Ammon's horn (tissue), 1 donor: Measurements from ENCODE around the gene DLGAP4.
"Not testable (repeated sequence)": the region's sequence is repeated elsewhere in the genome, so short reads cannot be mapped to it uniquely, and the experiment has no call there.

ENCODE experiments used
- DNase-seq: peaks from one replicate; pipeline ENCODE4 v3.0.0-alpha.2; 2016; ENCODE audit warnings: low spot score

The DLGAP4 gene

DNA sequence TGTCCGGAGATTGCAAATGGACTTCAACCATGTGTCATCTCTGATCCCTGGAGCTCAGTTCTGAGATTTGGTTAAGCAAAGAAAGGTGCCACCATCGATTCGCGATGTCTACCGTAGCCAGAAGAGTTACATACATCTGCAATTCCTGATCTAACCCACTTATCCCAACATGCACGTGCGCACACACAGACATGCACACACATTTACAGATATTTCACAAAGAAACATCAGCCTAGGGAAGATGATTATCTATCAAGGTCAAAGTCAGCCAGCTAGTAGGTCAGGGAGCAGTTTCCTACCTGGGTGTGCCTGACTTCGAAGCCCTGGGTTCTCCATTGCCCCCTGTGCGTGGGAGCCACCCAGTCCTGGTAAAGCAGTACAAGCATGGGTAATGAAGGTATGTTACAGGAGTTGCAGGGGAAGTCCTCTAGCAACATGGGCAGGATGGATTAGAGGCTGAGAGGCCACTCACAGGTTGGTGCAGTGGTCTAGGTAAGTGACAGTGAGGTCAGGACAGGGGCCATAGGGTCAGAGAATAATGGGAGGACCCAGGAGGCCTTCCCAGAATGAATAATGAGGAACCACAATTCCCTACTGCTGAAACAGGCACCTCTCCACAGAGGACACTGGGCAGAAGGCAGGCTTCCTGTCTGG is 150.0 kb downstream of the DLGAP4 start:
- no peak for DNase-seq

DNA sequence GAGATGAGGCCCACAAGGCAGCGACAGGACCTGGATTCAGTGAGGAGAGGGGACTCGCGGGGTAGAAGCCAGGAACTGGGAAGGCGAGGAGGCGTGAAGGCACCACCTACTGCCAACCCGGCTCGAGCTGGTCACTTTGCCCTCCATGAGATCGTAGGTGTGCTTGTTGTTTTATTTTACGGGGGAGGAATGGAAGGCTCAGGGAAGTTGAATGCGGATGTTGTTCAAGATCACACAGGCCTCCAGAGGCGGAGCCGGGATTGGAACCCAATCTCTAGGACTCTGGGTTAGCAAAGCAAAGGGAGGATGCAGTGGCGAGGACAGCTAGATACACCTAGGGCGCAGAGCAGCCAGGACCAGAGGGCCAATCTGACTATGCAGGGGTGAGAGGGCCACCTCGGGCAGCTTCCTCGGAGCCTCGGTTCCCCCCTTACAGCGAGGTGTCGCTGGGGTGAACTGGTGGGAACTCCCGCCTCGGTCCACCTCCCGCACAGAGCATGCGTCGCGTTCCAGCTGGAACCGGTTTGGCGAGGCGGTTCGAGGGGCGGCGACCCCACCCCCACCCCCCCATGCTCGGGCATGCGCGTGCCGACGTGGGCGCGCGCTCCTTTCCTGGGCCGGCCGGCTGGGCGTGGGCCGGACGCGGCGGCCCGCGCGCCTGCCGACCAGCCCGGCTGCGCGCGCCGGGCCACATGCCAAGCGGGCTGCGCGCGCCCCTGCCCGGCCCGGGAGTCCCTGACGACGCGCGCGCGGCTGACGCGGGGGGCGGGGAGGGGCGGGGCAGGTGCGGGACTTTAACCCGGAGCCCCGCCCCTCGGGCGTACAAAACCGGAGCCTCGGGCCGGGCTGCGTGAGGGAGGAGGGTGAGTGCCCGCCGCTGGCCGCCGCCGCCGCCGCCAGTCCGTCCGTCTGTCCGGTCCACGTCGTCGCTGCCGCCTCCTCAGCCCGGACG is 154.8 kb downstream of the DLGAP4 start:
- DNase-seq: peak; percentile 90

GRCh38 chr20:36461600-36462439 is 155.7 kb downstream of the DLGAP4 start:
- peak; percentile 54 for DNase-seq

GRCh38 chr20:36462440-36463211 is 156.5 kb downstream of the DLGAP4 start:
- DNase-seq: peak; percentile 42

DNA sequence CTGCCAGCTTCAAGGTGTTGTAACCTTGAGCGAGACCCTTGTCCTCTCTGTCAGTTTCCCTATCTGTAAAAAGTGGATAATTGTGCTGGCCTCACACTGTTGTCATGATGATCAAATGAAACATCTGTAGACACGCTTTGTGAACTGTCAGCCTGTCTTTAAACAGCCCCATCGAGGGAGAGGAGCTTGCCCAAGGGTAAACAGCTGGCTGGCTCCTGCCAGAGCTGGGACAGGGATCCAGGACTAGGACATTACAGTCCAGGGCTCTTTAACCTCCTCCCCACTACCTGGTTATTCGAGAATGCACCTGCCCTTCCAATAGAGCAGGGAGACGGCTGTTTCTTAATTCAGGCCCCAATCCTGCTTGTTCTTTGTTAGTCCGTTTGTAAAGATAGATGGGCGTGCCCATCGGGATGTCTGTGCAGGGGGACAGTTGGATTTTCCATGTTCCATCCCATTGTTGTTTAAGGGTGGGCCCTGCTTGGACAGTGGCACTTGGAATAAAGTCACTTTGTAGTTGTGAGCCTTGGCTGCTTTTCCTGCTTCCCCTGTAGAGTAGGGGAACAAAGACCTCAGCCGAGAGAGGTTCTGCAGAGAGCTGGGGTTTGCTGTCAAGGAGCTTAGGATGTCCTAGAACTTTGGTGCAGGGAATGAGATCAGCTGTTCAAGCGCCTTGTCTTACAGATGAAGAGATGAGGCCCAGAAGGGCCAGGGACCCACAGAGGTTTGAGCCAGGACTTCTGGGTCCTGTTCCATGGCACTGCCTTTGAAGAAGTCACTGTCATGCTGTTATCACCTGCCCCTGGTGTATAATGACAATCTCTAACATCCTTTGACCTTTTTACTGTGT is 157.3 kb downstream of the DLGAP4 start:
- DNase-seq: no peak

GRCh38 chr20:36465109-36466080 is 159.3 kb downstream of the DLGAP4 start:
- DNase-seq: no peak

DNA sequence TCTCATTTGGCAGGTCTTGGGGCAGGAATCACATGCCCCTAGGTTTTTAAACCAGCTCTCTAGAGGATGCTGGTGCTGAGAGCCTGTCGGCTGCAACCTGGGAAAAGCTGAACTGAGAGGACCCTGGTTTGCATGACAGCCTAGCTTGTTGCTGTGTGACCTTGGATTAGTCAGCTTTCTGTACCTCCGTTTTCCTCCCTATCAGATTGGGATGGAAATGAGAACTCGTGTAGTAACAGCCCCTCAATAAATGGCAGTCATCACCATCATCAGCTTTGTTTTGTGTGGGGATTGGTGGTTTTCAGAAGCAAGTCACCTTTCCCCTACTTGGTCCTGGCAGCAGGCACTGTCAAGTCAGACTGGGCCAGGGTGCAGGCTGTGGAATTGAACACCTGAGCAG is 159.9 kb downstream of the DLGAP4 start:
- DNase-seq: no peak

DNA sequence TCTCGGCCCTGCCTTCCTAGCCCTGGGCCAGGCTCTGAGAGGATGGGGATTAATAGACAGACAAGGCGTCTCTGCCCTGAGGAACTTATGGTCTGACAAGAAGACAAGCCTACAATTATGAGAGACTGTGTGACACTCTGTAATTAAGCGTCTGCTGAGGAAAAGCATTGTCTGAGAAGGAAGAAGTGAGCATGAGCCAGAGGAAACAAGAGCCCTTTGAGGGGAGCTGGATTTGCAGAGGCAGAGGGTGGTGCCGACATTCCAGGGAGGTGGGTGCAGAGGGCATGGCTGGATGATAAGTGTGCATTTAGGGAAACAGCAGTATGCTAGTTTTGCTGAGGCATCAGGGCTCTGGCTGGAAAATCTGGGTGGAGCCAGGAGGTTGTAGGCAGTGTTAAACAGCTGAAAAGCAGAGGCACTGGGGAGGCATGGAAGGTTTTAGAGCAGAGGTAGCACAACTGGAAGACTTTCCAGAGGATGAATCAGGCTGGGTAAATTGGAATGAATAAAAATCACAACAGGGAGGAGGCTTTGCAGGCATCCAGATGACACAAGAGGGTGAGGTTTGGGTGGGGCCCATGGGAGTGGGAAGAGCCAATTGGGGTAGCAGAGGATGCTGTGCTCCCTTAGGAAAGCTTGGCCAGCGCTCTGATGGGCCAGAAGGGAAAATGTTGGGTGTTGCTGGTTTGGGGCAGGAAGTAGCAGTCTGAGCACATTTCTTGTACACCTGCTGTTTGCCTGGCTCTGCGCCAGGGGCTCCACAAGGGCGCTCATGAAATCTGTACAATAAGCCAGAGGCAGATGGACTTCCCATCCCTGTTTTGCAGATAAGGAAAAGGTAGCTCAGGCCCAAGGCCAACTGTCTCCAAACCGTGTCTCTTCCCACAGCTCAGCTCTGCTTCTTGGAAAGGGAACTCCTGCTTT is 161.2 kb downstream of the DLGAP4 start:
- no peak for DNase-seq

- DNase-seq: peak; percentile 60
Measured at GRCh38 chr20:36468149-36469000, 162.2 kb downstream of the DLGAP4 start.

- DNase-seq: no peak
Measured at GRCh38 chr20:36469973-36470372, 163.8 kb downstream of the DLGAP4 start.

DNA sequence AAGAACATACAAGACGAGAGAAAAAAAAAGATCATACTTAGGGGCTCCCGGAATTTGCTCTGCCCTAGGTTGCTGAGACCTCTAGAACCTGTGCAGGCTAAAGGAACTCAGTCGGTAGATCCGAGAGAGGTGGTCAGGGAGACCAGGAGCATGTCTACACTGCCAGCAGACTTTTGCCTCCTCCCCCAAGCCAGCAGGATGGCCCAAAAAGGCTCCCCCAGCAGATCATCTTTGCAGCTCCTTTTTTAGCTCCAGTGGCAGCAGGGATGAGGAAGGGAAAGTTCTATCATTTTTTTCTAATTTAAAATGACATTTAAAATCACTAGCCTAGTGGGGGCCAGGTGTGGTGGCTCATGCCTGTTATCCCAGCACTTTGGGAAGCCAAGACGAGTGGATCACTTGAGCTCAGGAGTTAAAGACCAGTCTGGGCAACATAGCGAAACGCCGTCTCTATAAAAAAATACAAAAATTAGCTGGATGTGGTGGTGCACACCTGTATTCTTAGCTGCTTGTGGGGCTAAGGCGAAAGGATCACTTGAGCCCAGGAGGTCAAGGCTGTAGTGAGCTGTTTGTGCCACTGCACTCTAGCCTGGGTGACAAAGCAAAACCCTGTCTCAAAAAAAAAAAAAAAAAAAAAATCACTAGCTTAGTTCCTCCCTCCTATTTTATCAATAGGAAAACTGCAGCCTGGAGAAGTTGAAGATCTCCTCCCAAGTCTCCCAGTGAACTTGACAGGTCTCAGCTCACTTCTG is 165.9 kb downstream of the DLGAP4 start:
- no peak for DNase-seq

- DNase-seq: no peak
Measured at GRCh38 chr20:36472637-36473090, 166.5 kb downstream of the DLGAP4 start.

DNA sequence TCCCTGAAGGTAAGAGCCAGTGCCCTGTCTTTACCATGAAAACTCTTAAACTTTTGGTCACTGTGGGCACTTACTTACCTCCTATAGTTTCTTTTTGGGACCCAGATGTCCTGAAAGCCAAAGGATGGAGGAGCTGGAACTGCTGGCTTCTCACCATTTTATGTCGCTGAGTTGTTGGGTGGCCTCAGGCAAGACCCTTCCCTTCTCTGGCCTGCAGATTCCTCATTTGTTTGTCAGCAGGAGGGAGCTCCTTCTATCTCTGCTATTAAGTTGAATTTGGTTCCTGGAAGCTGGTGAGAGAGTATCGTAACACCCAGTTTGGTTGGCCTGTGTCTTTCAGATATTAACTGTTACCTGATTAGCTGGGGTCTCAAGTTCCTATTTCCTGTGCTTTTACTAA is 167.0 kb downstream of the DLGAP4 start:
- no peak for DNase-seq

DNA sequence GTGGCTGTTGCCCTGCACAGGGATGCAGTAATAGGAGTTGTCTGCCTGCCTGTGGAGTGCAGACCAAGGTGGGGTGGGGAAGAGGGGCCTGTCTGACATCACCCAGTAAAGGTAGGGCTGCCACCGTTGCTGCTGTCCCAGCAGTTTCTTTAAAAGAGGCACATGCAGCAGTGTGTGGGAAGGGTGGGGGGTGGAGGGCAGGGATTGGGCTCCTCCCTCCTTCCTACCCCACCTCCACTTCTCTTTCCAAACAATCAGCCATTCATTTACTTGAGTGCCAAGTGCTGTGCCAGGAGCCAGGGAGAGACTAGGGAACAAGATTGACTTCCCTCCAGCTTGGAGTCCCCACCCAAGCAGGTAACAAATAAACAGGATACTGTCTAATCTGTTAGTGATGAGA is 168.4 kb downstream of the DLGAP4 start:
- no peak for DNase-seq

- not testable (repeated sequence) for DNase-seq
Measured at GRCh38 chr20:36475054-36475453, 168.9 kb downstream of the DLGAP4 start.

- no peak for DNase-seq
Measured at GRCh38 chr20:36477475-36477874, 171.3 kb downstream of the DLGAP4 start.
